ENCODE data around the gene TTYH2. TPM values are rescaled to one million over a fixed set of nuclear protein-coding genes. Genes with fewer than 3 reads are reported as not detected.

Gene TTYH2
- total RNA-seq, 1 experiment from 2014 or later, result 4.5 TPM

DNA sequence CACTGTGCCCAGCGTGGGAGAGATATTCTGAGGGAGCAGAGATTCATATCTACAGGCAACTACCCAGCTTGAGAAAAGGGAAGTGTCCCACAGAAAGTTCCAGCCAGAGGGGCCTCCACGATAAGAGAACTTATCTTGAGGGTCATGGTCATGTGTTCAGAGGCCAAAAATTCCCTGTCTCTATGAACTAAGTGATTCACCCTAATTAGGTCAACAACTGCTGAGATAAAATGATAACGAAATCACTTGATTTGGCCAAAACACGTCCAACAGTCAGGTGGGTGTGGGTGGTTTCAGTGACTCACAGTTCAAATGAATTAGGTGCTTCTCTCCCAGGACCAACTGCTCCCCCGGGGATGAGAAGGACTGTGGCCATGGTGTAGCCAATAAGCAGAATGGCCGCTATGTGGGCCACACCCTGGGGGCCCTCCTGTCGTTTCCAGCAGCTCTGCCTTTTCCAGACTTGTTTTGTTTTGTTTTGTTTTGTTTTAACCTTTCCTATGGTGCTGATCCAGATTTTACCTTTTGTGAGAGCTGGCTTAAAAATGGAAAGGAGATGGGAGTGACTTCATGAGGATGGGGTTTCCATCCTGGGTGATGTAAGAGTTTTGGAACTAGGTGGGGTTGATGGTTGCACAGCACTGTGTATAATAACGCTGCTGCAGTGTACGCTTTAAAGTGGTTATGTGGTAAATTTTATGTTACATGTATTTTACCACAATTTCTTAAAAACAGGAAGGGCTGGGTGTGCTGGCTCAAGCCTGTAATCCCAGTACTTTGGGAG, 69.4 kb downstream of the TTYH2 start (continued):
- TF ChIP-seq, protein P1, sequence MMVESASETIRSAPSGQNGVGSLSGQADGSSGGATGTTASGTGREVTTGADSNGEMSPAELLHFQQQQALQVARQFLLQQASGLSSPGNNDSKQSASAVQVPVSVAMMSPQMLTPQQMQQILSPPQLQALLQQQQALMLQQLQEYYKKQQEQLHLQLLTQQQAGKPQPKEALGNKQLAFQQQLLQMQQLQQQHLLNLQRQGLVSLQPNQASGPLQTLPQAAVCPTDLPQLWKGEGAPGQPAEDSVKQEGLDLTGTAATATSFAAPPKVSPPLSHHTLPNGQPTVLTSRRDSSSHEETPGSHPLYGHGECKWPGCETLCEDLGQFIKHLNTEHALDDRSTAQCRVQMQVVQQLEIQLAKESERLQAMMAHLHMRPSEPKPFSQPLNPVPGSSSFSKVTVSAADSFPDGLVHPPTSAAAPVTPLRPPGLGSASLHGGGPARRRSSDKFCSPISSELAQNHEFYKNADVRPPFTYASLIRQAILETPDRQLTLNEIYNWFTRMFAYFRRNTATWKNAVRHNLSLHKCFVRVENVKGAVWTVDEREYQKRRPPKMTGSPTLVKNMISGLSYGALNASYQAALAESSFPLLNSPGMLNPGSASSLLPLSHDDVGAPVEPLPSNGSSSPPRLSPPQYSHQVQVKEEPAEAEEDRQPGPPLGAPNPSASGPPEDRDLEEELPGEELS (CRISPR knock-in tag; IDR thresholded peaks at IDR 0.05), result no peak

- Mint-ChIP-seq H3K4me1 (peaks cover 7% of the 10 kb centered on the region; the same call in 1 of the 2 replicates), H3K9me3 (no peaks in the 10 kb centered on the region), H3K27ac (no peak overlapping the region), H3K27me3 (ENCODE audit: low read depth) (no peaks in the 10 kb centered on the region; the same call in 1 of the 2 replicates), H3K36me3 (no peaks in the 10 kb centered on the region), H3K4me3 (no peak overlapping the region)
- DNase-seq (ENCODE audit: low spot score) (no peak), ATAC-seq (no peak)
- POLR2A ChIA-PET, result no interaction called here
- CTCF ChIA-PET, result interaction anchor here (0.6 to 5.3 kb wide), 2 partner anchors 8 to 14 kb away, joined by 5 to 112 read pairs; no protein-coding TSS in a partner anchor
- TF ChIP-seq AR (CRISPR knock-in tag; IDR thresholded peaks at IDR 0.05), result no peak
- TF ChIP-seq SMAD4 (CRISPR knock-in tag; IDR thresholded peaks at IDR 0.05), result no peak
- no peak for TF ChIP-seq KAT7 (CRISPR knock-in tag; IDR thresholded peaks at IDR 0.05; ENCODE audit: borderline replicate concordance)
- TF ChIP-seq, protein P2, sequence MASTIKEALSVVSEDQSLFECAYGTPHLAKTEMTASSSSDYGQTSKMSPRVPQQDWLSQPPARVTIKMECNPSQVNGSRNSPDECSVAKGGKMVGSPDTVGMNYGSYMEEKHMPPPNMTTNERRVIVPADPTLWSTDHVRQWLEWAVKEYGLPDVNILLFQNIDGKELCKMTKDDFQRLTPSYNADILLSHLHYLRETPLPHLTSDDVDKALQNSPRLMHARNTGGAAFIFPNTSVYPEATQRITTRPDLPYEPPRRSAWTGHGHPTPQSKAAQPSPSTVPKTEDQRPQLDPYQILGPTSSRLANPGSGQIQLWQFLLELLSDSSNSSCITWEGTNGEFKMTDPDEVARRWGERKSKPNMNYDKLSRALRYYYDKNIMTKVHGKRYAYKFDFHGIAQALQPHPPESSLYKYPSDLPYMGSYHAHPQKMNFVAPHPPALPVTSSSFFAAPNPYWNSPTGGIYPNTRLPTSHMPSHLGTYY (CRISPR knock-in tag; IDR thresholded peaks at IDR 0.05), result no peak
- no peak for TF ChIP-seq ATF6 (CRISPR knock-in tag; IDR thresholded peaks at IDR 0.05)
- TF ChIP-seq PRRX2 (CRISPR knock-in tag; IDR thresholded peaks at IDR 0.05), result no peak
- TF ChIP-seq ESRRA (CRISPR knock-in tag; IDR thresholded peaks at IDR 0.05; ENCODE audit: borderline replicate concordance), result no peak
- TF ChIP-seq, protein P3, sequence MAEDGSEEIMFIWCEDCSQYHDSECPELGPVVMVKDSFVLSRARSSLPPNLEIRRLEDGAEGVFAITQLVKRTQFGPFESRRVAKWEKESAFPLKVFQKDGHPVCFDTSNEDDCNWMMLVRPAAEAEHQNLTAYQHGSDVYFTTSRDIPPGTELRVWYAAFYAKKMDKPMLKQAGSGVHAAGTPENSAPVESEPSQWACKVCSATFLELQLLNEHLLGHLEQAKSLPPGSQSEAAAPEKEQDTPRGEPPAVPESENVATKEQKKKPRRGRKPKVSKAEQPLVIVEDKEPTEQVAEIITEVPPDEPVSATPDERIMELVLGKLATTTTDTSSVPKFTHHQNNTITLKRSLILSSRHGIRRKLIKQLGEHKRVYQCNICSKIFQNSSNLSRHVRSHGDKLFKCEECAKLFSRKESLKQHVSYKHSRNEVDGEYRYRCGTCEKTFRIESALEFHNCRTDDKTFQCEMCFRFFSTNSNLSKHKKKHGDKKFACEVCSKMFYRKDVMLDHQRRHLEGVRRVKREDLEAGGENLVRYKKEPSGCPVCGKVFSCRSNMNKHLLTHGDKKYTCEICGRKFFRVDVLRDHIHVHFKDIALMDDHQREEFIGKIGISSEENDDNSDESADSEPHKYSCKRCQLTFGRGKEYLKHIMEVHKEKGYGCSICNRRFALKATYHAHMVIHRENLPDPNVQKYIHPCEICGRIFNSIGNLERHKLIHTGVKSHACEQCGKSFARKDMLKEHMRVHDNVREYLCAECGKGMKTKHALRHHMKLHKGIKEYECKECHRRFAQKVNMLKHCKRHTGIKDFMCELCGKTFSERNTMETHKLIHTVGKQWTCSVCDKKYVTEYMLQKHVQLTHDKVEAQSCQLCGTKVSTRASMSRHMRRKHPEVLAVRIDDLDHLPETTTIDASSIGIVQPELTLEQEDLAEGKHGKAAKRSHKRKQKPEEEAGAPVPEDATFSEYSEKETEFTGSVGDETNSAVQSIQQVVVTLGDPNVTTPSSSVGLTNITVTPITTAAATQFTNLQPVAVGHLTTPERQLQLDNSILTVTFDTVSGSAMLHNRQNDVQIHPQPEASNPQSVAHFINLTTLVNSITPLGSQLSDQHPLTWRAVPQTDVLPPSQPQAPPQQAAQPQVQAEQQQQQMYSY (CRISPR knock-in tag; IDR thresholded peaks at IDR 0.05), result no peak
- TF ChIP-seq ZNF219 (CRISPR knock-in tag; IDR thresholded peaks at IDR 0.05; ENCODE audit: borderline replicate concordance), result no peak
- TF ChIP-seq, protein P4, sequence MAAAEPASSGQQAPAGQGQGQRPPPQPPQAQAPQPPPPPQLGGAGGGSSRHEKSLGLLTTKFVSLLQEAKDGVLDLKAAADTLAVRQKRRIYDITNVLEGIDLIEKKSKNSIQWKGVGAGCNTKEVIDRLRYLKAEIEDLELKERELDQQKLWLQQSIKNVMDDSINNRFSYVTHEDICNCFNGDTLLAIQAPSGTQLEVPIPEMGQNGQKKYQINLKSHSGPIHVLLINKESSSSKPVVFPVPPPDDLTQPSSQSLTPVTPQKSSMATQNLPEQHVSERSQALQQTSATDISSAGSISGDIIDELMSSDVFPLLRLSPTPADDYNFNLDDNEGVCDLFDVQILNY (CRISPR knock-in tag; IDR thresholded peaks at IDR 0.05), result no peak
- no peak for TF ChIP-seq CBFB (CRISPR knock-in tag; IDR thresholded peaks at IDR 0.05; ENCODE audit: low read depth)
- TF ChIP-seq AFF4 (CRISPR knock-in tag; IDR thresholded peaks at IDR 0.05; ENCODE audit: borderline replicate concordance), result no peak
- TF ChIP-seq, protein P5, sequence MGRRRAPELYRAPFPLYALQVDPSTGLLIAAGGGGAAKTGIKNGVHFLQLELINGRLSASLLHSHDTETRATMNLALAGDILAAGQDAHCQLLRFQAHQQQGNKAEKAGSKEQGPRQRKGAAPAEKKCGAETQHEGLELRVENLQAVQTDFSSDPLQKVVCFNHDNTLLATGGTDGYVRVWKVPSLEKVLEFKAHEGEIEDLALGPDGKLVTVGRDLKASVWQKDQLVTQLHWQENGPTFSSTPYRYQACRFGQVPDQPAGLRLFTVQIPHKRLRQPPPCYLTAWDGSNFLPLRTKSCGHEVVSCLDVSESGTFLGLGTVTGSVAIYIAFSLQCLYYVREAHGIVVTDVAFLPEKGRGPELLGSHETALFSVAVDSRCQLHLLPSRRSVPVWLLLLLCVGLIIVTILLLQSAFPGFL (CRISPR knock-in tag; IDR thresholded peaks at IDR 0.05; ENCODE audit: borderline replicate concordance), result no peak
Observed at GRCh38 chr17:74283371-74283673, 70.0 kb downstream of the TTYH2 start.

Data from WTC11 (cell line).